GM18861 (cell line): ENCODE measurements around the gene COL8A2.

Source experiments
- ATAC-seq: cut with Tn5 transposase; IDR thresholded peaks from one replicate; pipeline ENCODE4 v1.9.1; 2021; ENCODE audit not compliant: unreplicated experiment

The COL8A2 gene

GRCh38 chr1:36157973-36158826 lies 33.2 kb upstream of the COL8A2 start:
- no peak for ATAC-seq

DNA sequence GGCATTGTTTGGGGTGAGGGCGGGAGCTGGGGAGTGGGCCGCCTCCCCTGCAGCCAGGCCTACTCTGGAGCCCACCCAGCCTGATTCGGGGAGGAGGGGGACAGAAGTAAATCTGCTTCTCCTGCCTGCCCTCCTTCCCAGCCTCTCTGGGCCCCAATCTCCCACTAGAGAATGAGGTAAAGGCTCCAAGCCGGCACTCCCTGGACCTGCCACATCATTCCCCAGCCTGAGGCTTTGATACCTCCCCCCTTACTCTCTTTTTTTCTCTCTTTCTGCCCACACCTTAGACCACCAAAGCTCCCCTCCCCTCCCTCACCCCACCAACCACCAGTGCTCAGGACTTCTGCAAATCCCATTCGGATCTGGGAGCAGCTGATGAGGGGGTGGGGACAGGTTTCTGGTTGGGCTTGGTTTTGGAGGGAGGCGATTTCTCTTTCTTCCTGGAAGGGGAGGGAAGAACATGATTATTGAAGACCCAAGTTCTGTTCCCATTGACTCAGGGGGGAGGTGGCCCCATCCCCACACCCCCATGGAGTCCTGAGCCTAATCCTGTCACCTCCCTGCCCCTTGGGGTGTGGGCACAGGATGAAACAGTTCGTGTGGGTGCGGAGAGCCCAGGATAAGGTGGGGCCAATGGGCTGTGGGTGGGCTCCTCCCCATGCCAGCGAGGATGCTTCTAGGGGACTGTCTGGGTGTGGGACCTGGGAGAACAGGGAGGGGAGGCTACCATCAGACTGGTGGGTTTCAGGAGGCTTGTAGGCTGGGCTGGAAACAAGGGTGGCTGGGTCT lies 32.3 kb upstream of the COL8A2 start:
- no peak for ATAC-seq

DNA sequence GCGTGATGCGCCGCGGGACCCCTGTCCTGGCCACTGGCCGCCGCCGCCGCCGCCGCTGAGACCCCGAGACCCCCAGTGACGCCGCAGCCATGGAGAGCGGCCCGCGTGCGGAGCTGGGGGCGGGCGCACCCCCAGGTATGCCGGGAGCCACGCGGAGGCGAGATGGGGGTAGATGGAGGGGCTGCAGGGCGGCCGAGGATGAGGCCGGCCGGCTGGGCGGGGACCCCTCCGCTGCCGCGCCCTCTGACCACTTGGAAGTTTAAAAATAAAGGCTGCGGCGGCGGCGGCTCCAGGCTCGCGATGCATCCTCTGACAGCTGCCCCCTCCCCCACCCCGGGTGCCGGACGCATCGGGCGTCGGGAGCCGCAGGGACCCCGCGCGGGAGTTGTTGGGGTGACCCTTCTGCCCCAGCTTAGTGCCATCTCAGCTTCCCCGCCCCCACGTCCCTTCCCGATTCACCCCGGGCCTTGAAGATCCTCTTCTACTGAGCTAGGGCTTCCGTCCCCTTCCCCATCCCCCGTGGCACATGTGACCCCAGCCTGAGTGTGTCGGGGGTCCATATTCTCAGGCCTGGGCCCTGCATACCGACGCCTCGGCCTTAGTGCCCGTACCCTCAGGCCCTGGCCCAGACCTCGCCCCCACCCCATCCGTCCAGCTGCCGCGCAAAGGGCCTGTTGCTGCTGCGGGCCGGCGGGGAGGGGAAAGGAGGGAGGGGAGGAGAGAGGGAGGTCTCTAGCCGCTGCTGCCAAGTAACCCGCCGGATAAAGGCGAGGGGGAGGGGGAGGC lies 31.5 kb upstream of the COL8A2 start:
- ATAC-seq: no peak

DNA sequence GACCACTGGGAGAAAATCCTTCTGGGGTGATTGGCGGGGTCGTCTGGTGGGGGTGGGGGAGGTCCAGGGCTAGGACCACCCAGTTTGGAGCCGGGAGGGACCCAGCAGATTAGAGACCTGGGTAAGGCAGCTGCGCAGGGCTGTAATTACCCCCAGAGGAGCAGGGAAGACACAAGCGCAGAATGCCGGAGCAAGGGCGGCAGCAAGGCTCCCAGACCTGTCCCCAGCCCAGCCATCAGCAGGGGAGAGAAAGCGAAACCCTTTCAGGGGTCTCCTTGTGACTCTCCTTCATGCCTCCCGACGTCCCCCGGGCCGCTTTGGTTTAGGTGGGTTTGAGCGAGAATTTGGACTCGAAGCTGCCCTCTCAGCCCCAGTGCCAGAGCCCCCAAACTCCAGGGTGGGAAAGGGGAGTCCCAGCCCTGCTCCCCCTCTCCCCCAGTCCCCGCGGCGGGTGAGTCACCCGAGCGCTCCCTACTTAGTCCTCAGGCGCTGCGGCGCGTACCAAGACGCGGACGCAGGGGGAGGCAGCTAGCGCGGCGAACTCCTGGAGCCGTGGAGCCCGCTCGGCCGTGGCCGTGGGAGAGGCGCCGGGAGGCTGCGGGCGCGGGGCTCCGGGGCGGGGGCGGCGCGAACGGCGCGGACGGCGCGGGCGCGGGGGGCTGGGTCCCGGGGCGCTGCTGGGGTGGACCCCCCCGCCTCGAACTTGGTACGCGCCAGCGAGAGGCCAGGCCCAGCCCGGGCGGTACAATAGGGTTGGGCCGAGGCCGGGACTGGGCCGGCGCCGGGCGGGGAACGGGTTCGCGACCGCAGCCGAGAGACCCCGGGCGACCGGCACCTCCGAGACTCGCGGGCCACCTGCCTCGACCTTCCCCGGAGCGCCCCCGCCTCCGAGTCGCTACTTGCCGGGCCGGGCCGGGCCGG lies 30.6 kb upstream of the COL8A2 start, which contains the start of gene MAP7D1:
MAP7D1 (plus strand) TSS at position 753 of the 921 bp plus-strand sequence. CDS start 258 bp downstream, outside the sequence.
- peak; percentile 38 for ATAC-seq

DNA sequence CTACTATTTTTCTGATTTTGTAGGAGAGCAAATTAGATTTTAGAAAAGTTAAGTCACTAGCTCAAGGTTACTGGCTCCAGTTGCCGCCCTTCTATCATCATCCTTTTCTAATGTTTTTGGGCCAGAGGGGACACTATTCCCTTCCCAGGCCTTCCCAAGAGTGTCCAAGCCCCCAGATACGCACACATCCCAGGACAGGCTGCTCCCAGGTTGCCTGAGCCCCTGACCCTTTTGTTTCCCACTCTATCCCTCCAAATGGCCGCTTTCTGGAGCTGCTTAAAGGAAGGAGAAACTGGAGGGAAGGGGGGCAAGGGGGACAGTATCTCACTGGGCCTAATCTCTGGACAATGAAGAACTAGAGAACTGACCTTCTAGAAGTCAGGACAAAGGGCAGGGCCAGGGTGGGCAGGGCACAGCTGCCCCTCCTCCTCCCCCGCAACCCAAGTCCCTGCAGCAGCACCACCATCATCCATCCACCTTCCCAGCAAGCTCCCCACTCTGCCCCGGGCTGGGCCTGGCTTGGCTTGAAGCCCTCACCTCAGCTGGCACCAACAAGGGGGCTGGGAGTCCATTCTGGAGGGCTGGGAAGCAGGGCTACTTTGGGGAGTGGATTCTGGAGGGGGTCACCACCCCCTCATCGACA lies 29.9 kb upstream of the COL8A2 start:
- no peak for ATAC-seq

DNA sequence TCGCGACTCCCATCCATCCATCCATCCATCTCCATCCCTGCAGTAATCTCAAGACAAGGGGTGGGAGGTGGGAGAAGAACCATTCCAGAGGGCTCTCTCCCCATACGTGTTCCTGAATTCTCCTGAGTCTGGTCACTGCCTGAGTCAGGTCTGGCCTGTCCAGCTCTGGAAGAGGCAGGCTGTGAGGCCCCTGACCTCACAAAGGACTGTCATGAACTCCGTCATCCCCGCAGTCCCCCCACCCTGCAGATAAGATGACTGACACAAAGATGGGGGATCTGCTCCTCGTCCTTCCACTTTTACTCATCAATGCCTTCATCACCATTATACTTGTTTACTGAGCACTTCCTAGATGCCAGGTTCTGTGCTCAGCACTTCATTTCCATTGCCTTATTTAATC lies 29.3 kb upstream of the COL8A2 start:
- no peak for ATAC-seq

DNA sequence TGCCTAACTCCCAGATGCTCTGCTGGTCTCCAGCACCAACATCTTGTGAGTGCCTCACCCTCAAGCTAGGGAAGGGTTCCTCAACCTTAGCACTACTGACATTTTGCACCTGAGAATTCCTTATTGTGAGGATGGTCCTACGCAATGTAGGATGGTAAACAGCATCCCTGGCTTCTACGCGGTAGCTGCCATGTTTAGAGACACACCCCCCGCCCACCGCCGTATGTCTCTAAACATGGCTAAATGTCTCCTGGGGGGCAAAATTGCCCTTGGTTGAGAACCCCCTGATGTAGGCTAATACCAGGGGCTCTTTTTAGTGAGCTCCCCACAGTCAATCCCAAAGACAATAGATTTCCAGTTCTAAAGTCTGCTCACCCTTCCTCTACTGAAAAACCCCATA lies 28.5 kb upstream of the COL8A2 start:
- ATAC-seq: no peak

- ATAC-seq: no peak
Measured at GRCh38 chr1:36151845-36152203, 26.8 kb upstream of the COL8A2 start.

DNA sequence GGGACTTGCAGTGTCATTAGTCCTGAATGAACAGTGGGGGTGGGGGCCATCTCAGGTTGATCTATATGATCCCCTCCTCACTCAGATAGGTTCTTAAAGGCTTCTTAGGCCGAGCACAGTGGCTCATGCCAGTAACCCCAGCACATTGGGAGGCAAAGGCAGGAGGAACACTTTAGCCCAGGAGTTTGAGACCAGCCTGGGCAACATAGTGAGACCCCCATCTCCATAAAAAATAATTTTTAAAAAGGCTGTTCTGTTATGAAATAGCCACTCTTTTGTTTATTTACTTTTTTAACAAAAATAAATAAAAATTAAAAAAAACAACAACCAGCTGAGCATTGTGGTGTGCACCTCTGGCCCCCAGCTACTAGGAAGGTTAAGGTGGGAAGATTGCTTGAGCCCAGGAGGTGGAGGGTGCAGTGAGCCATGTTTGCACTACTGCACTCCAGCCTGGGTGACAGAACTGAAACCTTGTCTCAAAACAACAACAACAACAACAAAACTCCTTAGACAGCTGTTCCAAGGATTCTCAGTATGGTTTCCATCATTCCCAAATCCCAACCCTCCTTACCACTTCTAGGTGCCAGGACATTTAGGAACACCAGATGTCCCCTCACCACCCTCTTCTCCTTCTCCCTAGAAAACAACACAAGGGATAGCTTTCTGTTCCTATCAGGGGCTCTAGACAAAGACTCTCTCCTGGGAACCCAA lies 26.3 kb upstream of the COL8A2 start:
- no peak for ATAC-seq

GRCh38 chr1:36150296-36151133 lies 25.5 kb upstream of the COL8A2 start:
- ATAC-seq: peak; percentile 55

DNA sequence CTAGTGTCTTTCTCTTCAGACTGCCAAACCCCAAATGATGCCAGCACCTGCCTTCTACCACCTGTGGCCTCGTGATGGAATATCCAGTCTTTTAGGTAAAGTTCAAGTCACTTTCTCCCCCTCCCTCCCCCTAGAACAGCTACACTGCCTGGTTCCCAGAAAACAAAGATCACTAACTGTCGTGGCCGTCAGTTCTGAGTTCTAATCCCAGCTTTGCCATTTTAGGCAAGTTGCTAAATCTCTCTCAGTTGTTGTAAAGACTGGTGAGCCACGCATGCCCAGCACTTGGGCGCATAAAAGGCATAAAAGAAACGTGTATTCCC lies 24.9 kb upstream of the COL8A2 start:
- ATAC-seq: no peak

GRCh38 chr1:36149237-36149972 lies 24.4 kb upstream of the COL8A2 start, which contains the start of gene TRAPPC3:
TSS of gene TRAPPC3 (minus strand) at chr1:36149486. CDS start at chr1:36149378, 108 bp downstream.
- peak; percentile 84 for ATAC-seq

GRCh38 chr1:36148821-36149236 lies 23.8 kb upstream of the COL8A2 start:
- ATAC-seq: no peak

DNA sequence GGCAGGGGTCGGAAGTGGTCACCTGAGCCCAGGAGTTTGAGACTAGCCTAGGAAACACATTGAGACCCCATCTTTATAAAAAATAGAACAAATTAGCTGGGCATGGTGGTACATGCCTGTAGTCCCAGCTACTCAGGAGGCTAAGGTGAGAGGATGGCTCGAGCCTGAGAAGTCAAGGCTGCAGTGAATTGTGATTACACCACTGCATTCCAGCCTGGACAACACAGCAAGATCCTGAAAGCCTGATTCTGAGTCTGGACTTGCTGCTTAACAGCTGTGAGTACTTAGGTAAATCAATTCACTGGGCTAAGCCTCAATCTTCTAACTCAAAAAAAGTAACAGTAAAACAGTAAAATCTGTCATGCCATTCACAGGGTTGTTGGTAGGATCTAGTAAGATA lies 19.4 kb upstream of the COL8A2 start:
- ATAC-seq: no peak

GRCh38 chr1:36143424-36143823 lies 18.4 kb upstream of the COL8A2 start:
- no peak for ATAC-seq

DNA sequence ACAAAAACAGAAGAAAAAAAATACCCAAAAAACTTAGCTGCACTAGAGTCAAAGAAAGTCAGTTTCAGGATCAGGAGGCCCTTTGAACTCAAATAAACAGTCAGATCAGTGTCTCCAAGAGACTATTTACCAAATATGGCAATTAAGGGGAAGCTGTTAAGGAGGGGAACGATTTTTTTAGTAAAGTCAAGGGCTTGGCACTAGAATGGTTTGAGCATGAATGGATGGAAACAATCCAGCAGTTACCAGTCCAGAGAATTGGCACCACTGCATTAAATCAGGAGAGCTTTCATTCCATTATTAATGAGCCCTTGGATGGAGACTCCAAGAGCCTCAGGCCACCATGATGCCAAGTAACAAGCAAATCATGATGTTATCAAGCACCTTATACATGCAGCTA lies 17.1 kb upstream of the COL8A2 start:
- ATAC-seq: no peak

DNA sequence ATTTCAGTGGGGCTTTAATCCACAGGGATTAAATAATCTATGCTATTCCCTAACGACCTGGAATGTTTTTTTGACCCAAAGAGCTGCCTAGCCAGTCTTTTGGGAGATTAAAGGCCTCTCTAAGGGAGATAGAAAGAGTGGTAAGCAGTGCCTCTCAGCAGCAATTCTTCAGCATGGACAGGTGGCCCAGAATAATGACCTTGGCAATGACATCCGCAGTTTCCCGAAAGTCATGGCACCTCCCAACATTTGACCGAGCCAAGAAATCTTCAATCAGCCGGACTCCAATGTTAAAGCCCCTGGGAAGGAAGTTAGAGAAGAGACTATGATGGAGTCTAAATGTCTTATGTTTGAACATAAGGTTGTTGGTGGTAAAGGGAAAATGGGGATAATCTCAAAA lies 14.5 kb upstream of the COL8A2 start:
- ATAC-seq: no peak

DNA sequence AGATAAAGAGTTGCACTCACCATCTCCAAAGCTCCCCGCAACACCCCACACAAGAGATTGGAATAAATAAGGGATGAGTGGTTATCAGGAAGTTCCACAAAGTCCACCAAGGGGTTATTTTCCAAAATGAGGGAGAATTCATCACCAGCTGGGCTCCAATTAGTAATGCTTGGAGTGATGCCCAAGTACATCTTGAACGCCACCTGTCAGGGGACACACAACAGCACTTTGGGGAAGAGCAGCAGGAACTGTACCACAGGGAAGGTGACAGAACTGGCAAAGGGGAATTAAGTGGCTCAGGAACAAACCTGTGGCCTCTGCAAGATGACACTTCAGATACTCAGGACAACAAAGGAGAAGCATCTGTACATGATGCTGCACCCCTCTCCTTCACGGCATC lies 12.8 kb upstream of the COL8A2 start:
- no peak for ATAC-seq
